Inflammatory macrophage treated with lipopolysaccharide for 1 hour (primary cell): ENCODE results near the gene PDCL3.
A peak's percentile ranks its signal among the peaks of the same experiment; 100 is the strongest.

ENCODE experiments used
- DNase-seq, 2 donors: peaks; one replicate each; pipeline ENCODE4 v3.0.0-alpha.2; 2020 to 2022

The PDCL3 gene

DNA sequence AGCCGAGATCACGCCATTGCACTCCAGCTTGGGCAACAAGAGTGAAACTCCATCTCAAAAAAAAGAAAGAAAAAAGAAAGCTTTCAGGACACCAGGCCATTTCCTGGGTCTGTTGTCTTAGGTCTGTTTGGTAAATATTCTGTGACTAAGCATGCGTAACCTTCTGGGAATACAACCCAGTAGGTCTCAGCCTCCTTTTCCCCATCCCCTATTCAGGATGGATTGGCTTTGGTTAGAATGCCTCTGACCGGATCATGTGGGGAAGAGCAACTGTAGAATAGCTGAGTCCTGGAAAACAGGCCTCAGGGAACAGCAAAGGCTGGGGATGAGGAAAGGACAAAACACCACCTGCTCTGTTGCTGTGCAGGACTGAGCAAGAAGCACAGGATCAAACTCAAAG lies 1.6 kb upstream of the PDCL3 start:
- no peak for DNase-seq

DNA sequence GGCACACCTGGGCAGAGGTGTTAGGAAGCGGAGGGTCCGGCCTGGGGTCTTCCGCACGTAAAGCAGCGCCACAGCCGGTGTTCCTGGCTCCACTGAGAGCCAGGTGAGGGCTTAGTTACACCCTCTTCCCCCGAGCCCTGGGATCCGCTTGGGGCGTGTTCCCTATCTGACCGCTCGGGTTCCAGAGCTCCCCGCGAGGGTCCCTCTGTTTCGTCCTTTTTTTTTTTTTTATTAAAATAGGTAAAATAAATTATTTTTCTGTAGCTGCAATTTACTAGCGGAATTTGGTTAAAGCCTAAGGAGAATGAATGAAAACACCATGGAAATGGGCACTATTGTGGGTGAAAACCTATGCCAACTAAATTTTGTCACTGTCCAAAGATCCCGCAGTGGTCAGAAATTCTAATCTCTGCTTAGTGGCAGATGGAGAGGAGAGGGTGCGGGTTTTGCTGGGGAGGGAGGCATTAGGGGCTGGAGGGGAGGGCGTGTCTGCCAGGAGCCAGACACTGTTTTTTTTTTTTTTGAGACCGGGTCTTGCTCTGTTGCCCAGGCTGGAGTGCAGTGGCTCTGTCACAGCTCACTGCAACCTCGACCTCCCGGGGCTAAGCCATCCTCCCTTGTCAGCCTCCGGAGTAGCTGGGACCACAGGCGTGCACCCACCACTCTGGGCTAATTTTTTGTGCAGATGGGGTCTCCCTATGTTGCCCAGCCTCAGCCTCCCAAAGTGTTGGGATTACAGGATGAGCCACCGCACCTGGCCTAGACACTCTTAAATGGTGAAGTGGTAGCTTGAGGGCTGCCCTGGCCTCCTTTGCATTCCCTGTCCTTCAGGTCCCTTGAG lies 834 bp downstream of the PDCL3 start:
- DNase-seq, result no peak

DNA sequence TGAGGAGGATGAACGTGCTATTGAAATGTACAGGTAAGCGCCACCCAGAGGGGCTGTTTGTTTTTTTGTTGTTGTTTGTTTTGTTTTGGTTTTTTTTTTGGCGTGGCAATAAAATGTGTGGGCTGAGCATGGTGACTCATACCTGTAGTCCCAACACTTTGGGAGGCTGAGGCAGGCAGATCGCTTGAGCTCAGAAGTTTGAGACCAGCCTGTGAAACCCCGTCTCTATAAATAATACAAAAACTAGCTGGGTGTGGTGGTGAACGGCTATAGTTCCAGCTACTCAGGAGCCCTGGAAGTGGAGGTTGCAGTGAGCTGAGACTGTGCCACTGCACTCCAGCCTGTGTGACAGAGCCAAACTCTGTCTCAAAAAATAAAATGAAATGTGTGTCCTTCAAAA lies 6.2 kb downstream of the PDCL3 start:
- DNase-seq, result no peak

DNA sequence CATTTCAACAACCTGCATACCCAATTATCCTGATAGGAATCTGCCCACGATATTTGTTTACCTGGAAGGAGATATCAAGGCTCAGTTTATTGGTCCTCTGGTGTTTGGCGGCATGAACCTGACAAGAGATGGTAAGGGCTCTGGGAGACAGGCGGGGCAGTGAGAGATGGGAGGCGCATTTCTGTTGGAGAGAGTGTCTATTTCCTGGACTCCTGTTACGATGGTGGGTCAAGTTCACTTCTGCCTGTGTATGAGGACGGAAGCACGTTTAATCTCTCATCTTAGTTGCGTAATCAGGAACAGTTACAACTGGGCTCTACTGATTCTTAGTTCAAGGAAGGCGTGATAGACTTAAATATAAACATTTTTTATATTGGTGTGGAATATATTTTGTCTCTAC lies 8.9 kb downstream of the PDCL3 start:
- peak in 1 of 2 donors; percentile 29 for DNase-seq

DNA sequence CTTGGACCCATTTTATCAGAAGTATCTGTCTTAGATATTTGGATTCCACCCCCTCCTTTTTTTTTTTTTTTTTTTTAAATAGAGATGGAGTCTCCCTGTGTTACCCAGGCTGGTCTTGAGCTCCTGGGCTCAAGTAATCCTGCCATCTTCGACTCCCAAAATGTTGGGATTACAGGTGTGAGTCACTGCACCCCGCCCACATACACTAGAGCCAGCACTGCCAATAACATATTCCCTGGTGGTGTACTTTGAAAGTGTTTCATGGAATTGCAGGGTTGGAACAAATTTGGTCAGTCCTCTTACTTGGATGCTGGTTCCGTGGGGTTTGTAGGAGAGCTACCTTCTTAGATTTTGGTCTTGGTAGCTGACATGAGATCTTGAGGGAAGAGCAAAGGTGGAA lies 15.0 kb downstream of the PDCL3 start:
- DNase-seq, result no peak

DNA sequence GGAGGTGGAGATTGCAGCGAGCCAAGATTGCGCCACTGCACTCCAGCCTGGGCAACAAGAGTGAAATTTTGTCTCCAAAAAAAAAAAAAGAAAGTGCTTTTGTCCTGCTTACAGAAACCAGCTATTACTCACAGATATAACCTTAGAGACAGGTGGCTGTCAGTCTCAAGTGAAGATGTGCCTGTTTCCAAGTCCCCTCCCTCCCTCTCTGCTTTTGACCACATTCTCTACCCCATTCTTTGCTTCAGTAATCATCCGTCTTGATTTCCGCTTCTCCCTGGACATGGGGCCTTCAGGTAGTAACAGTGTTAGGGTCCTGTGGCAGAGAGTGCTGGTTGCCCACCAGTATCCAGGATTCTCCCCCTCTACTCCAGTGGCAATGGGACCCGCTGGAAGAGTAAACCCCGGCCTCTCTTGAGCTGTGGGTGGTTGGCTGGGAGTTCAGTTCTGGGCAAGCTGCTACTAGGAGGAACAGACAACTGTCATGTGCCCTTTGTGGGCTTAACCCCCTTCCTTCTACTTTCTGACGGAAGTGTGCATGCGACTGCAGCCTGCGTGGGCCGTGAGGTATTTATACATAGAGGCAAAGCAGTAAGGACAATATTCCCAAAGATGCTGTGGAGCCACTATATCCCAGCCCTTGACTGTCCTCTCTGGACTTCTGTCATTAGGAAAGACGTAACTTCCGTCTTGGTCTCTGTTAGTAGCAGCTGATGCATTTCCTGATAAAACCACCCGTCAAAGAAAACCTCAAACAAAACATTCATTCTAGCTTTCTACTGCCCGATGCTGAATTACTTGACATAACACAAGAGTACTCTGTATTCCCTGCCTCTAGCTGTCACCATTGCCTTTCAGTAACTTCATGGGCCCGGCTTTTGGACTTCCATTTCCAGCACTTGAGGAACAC lies 17.8 kb downstream of the PDCL3 start:
- DNase-seq, result peak; percentile 42 to 58

DNA sequence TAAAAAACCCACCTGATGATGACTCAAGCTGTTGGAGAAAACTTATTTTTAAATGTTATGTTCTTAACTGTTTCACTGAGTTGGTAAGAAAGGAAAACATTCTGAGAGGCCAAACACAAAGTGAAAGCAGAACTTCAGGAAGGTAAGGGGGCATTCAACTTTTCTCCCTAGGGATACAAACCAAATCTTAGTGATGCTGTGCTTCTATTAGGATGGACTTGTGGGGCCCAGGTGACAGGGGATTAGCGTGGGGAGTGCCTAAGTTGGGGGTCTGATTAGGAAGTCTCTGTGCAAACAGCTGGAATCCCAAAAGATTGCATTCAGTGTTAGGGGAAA lies 18.5 kb downstream of the PDCL3 start:
- DNase-seq, result peak in 1 of 2 donors; percentile 28

DNA sequence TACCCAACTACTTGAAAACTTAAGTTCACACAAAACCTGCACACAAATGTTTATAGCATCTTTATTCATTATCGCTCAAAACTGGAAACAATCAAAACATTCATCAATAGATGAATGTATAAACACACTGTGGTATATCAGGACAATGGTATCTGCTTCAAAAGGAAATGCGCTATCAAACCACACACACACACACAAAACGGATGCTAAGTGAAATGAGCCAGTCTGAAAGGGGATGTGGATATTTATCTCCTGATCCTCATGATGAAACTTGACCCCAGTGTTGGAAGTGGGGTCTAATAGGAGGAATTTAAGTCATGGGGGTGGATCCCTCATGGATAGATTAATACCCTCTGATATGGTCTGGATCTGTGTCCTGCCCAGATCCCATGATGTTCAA lies 22.0 kb downstream of the PDCL3 start:
- no peak for DNase-seq

DNA sequence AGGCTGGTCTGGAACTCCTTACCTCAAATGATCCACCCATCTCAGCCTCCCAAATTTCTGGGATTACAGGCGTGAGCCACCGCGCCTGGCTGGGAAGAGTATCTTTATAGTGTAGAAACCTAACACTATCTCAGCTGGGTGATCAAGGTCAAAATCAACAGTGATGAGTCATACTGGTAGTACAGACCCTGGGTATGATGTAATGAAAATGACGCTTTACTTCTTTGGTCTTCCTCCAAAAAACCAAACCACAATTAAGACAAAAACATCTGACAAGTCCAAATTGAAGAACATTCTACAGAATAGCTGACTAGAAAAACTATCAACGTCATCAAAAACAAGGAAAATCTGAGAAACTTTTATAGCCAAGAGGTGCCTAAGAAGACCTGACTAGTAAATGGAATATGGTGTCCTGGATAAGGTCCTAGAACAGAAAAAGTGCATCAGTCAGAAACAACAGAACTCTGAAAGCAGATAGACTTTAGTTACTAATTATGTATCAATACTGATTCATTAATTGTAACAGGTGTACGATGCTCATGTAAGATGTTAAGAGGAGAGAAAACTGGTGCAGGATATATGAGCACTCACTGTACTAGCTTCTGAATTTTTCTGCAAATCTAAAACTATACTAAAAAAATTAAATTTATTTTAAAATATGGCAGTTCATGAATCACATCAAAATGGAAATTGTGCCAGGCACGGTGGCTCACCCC lies 25.4 kb downstream of the PDCL3 start:
- DNase-seq, result peak; percentile 56 to 72

DNA sequence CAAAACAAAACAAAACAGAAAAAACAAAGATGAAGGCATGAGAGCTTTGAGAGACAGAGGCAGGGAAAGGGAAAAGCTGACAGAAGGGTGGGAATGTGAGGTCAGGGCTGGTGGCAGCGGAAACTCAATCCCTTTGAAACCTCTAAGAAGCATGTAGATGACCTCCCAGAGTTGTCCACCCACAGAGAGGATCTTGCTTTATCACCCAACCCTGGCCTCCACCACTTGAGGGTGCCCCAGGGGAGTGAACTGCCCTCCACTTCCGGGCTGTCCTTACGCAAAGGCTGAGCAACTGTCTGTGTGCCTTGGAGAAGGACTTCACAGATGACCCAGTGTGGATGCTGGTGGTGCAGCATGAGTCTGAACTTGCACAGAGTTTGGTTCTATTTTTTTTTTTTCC lies 26.7 kb downstream of the PDCL3 start:
- DNase-seq, result peak; percentile 24 to 49

DNA sequence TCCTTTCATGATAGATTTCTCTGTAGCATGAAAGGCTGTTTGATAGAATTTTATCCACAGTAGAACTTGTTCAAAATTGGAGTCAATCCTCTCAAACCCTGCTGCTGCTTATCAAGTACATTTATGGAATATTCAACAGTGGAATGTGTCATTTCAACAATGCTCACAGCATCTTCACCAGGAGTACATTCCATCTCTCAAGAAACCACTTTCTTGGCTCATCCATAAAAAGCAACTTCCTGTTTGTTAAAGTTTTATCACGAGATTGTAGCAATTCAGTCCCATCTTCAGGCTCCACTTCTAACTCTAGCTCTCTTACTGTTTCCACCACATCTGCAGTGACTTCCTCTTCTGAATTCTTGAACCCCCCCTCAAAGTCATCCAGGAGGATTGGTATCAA lies 29.4 kb downstream of the PDCL3 start:
- DNase-seq, result no peak

DNA sequence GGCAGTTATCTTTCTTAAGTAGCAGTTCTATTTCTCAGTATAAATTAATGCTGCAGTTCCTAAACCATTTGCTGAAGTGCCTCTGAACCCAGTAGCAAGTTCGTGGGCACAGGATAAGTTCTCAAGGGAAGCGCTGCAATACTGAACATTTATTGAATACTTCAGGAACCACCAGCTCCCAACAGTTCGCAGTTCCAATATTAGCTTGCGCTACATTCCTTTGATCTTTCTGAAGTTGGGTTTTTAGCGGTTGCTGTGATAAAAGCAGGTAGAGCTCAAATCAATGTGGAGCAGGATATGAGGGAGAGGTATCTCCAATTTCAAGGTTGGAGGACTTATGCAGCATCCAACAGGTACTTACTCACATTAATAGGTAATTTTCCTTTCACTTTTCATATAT lies 33.7 kb downstream of the PDCL3 start:
- no peak for DNase-seq

DNA sequence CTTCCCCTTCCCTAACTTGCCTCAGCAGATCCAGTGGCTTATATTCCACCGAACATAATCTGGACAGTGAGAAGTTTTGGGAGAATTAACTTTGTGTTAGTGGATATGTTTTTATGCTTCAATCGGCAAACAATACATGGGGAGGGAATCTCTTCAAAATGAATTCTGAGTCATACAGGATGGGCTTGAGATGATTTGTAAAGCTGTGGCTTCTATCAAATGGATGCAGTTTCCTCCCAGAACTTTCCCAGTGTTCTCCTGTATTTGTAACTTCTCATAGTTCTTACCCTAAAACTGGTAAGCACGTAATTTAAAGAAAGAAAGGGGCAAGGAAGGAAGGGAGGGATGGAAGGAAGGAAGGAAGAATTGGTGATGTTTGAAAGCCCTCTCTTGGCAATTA lies 36.8 kb downstream of the PDCL3 start:
- DNase-seq, result no peak

DNA sequence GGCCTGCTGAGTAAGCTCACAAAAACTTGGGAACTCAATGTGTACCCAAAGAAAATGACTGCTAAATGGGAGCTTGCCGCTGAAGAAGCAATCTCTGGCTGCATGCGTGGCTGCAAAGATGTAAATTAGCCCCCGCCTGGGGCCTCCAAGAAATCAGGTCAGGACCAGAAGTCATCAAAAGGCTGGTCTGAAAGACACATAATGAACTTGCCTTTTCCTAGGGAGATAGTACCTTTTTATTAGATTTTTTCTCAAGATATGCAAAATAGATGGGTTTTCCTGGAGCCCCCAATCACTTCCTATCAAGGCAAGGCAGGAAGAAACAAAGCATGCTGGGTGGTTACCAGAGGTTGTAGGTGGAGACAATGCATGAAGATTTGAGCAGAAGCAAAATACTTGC lies 38.9 kb downstream of the PDCL3 start:
- no peak for DNase-seq

DNA sequence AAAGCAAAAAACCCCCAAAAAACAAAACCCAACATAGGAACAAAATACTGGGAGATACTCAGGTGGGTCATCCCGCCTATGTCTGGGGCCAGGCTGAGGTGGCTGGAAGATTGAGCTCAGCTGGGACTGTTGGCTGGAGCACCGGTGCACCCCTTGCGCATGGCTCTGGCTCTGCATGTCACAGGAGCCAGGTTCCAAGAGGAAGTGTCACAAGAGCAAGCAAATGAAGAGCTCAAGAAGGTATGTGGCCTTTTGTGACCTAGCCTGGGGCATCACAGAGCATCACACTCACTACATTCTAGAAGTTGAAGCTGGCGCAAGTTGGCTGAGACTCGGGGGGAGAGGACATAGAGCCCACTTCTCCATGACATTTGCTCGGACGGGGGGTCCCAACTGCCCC lies 40.6 kb downstream of the PDCL3 start:
- no peak for DNase-seq

DNA sequence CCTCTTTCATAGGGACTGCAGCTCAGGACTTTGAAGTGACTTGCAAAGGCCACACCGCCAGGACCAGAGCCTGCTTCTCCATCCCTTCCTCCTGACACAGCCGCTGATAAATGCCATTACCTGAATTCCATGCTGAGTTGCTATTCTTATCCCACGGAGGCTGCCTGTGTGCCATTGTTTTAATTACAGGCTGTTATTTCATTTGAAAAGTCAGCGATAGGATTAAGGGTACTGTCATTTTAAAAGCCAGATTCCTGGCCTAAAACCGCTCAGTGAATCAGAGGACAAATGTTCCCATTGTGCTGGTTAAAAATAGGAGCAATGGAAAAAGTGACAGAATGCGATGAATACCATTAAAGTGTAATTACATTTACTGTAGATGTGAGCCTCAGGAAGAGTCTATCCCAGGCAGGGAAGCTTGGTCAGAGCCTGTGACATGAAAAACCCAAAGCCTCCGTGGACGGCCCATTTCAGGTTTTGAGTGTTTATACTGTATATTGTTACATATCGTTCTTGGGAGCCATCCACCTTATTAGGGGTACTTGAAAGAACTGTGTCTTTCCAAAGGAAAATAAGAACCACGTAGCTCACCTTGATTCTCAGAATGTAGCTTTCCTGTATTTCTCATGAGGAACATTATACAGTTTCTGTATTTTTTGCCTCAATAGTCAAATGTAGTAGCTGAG lies 41.3 kb downstream of the PDCL3 start:
- no peak for DNase-seq

DNA sequence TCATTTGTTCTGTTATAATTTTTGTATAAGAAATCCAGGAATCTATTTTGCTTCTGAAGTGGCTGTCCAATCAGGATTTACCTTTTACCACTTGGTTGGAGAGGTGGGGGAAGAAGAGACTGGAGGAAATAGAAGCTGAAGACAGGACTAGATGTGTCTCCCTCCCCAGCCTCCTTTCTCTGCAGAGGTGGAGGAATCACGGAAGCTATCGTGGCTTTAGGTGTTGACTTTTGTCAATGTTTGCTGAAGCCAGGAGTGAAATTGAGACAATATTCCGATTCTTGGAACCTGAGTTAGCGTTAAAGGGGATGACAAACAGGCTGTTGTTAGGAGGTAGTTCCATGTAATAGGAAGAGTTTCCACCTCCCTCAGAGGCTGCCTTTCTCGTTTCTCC lies 43.5 kb downstream of the PDCL3 start:
- no peak for DNase-seq

DNA sequence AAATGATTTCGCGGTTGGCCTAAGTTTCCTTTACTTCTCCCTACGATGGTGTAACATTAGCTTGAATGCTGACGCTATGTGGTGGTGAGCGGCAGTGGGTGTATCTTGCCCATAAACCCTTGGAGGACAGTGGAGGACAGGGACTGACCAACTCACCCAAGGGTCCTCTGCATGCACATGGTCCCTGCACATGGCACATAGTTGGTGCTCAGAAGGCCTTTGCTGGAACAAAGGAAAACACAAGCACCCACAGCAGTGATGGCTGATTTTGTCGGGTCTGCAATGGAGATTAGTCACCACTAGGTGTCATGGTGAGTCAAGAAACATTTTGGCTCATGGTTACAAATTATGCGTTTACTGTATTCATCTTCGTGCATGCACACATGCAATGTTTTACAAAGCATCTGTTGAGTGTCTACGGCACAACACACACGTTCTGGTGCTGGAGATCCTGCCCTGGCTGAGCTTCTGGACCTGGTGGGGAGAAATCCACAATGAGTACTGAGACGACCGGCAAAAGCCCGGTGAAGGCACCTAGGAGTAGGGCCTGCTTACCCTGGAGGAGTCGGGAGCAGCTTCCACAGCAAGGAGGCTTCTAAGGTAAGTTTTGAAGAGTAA lies 44.0 kb downstream of the PDCL3 start:
- DNase-seq, result peak; percentile 33 to 72

DNA sequence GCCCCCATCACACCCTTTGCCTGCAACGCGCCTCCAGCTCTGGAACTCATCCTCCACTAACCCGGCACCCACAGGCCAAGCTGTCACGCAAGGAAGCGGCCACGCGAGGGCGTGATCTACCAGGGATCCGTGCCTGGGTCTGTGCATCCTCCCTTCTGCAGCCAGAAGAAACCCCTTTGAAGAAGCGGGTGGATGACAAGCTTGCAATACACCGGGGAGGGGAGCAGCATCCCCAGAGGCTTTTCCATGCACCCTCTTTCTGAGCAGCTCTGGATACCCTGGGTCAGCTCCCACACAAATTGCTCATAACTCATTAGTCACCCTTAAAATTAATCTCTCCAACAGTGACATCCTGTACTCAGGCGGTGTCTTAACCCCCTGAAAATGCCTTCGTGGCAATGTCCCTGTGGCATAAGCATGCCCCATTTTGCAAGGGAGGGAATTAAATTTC lies 47.6 kb downstream of the PDCL3 start:
- DNase-seq, result peak; percentile 37 to 69

DNA sequence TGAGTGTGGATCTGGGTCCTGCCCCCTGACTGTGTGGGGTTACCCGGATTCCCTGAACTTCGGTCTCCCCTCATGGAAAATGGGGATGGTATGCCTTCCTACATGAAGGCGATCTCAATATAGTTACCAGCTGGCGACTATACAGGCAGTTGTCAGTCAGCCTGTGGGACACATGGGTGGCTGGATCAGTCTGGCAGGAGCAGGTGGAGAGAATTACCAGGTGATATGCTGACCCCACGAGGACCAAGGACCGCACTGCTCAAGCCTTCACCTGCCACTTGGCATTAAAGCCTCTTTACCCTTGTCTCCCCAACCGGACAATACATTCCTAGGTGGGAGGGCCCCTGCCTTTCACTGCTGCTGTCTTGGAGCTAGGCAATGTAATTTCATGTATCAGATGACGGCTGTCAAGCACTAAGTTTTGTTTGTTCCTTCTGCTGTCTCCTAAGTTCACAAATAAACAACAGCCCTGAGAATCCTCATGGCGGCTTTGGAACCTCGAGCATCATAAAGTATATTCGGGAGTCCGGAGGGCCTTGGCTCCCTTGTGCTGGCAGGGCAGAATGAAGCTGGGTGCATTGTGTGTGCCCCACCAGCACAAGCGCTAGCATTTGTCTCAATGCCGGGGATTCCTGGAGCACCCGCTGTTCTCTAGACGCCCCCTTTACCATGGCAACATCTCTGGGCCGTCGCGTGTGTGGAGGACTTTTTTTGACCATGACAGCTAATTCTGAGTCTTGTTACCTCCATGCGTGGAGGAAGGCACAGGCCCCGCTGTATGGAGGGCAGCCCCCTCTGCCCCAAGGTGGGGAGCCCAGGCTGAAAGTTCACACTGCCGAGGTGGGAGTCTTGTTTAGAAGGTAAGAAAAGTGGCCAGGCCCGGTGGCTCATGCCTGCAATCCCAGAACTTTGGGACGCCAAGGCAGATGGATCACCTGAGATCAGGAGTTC lies 48.6 kb downstream of the PDCL3 start:
- DNase-seq, result no peak

DNA sequence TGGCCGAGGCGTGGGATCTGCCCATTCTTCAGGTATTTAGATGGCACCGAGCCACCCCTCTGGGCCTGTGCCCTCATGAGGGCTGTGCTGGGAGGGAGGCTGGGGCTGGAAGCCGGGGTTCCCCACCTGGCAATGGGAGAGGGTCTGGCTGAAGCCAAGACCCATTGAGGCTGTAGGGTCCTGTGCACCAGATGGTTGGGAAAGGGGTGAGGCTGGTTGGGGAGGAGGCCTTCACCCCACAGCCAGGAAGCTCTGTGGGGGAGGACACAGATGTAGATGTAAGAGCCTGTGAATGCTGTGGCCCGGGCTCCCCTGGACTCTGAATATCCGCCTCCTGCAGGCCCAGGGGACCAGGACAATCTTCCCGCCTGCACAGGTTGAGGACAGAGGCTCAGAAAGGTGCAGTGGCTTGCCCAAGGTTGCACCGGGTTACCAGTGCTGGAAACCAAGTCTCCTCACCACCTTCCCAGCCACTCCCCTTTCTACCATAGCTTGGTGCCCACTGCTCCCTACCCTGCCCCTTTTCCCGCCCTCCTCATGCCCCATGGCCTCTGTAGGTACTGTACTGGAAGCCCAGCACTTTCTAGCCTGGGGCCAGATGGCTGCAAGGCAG lies 49.7 kb downstream of the PDCL3 start:
- DNase-seq, result no peak
